B cell (primary cell): ENCODE results near the gene EIF5. TPM values are rescaled to one million over a fixed set of nuclear protein-coding genes. Genes with fewer than 3 reads are reported as not detected.

ENCODE experiments used
- ATAC-seq: fragments of 200-7000 bp; cut with Tn5 transposase; one replicate; pipeline ENCODE4 v1.10.0; 2021; ENCODE audit warnings: low read depth, mild to moderate bottlenecking, moderate number of reproducible peaks, moderate library complexity
- CTCF ChIA-PET: fragments of 350-600 bp; sonication (Branson Sonifier 250); formaldehyde crosslinking; loops from one replicate; lab custom pipeline; 2021; ENCODE audit warnings: antibody characterized with exemption, inconsistent platforms; lab: Charles Lee
- POLR2A ChIA-PET: fragments of 350-600 bp; sonication (Branson Sonifier 250); formaldehyde crosslinking; loops from one replicate; lab custom pipeline; 2021; ENCODE audit warnings: antibody characterized with exemption; lab: Charles Lee
- DNase-seq: peaks from one replicate; pipeline ENCODE4 v3.0.0; 2013
- H2AFZ ChIP-seq: 2 replicates; pipeline ENCODE4 v1.6.1; 2012; ENCODE audit warnings: mild to moderate bottlenecking, low read depth, low read length; ENCODE audit not compliant: insufficient read depth, poor library complexity, severe bottlenecking
- H3K27ac ChIP-seq, 2 donors: 1 replicate in 1 of 2; 2 replicates in 1 of 2; pipeline ENCODE4 v1.5.1; 2012 to 2013; ENCODE audit warnings: low read length in 2 of 2, mild to moderate bottlenecking in 2 of 2, moderate library complexity in 1 of 2
- H3K27me3 ChIP-seq, 4 experiments: fragments of 200-600 bp in 1 of 4; sonication (generic) in 1 of 4; replicated peaks in 1 of 4; 1 replicate in 2 of 4; 2 replicates in 2 of 4; pipeline versions ENCODE4 v1.6.1 to v1.7.0; 2013 to 2016; ENCODE audit warnings: low read length in 3 of 4, mild to moderate bottlenecking in 2 of 4, mixed read lengths in 1 of 4, moderate library complexity in 1 of 4; ENCODE audit not compliant: insufficient read depth in 4 of 4, control insufficient read depth in 3 of 4; ENCODE audit errors: control extremely low read depth in 1 of 4
- H3K36me3 ChIP-seq, 2 experiments: replicated peaks in 1 of 2; 1 replicate in 1 of 2; 2 replicates in 1 of 2; pipeline versions ENCODE4 v1.6.1 to v1.7.1; 2013; ENCODE audit warnings: low read length in 1 of 2; ENCODE audit not compliant: insufficient read depth in 2 of 2, control insufficient read depth in 1 of 2; ENCODE audit errors: control extremely low read depth in 1 of 2, extremely low read depth in 1 of 2
- H3K4me1 ChIP-seq, 2 donors: fragments of 200-600 bp in 1 of 2; sonication (generic) in 1 of 2; 1 replicate in 1 of 2; 2 replicates in 1 of 2; pipeline versions ENCODE4 v1.5.1 to v1.6.1; 2013 to 2017; ENCODE audit warnings: low read length in 2 of 2; ENCODE audit not compliant: control insufficient read depth in 2 of 2, insufficient read depth in 2 of 2
- H3K4me2 ChIP-seq: replicated peaks from 2 replicates; pipeline ENCODE3; 2012; ENCODE audit warnings: mild to moderate bottlenecking, low read depth, low read length; ENCODE audit not compliant: poor library complexity, severe bottlenecking
- H3K4me3 ChIP-seq, 5 experiments: fragments of 200-600 bp in 1 of 5; sonication (generic) in 1 of 5; 1 replicate in 3 of 5; 2 replicates in 2 of 5; pipeline versions ENCODE4 v1.5.1 to v1.7.0; 2011 to 2016; ENCODE audit warnings: low read length in 4 of 5, mild to moderate bottlenecking in 4 of 5, low read depth in 2 of 5, control low read depth in 1 of 5, moderate library complexity in 1 of 5; ENCODE audit not compliant: insufficient read depth in 1 of 5; ENCODE audit errors: control extremely low read depth in 1 of 5, extremely low read depth in 1 of 5
- H3K79me2 ChIP-seq: fragments of 200-600 bp; sonication (generic); one replicate; pipeline ENCODE4 v1.6.0; 2016; ENCODE audit warnings: low read length; ENCODE audit not compliant: control insufficient read depth, insufficient read depth
- H3K9ac ChIP-seq: fragments of 200-600 bp; sonication (generic); 2 replicates; pipeline ENCODE4 v1.6.1; 2017; ENCODE audit warnings: mild to moderate bottlenecking, low read length, moderate library complexity
- H3K9me3 ChIP-seq, 3 donors: one replicate each; pipeline versions ENCODE4 v1.6.1 to v1.7.1; 2013; ENCODE audit warnings: low read length in 2 of 3; ENCODE audit not compliant: control insufficient read depth in 2 of 3, insufficient read depth in 1 of 3; ENCODE audit errors: control extremely low read depth in 1 of 3
- H4K20me1 ChIP-seq: 2 replicates; pipeline ENCODE4 v1.6.0; 2012; ENCODE audit warnings: mild to moderate bottlenecking, low read length; ENCODE audit not compliant: insufficient read depth, control insufficient read depth, poor library complexity, severe bottlenecking
- H3K27ac Mint-ChIP-seq: one replicate; pipeline ENCODE4 v1.8.0; 2021; ENCODE audit warnings: mixed read lengths
- H3K27me3 Mint-ChIP-seq: one replicate; pipeline ENCODE4 v1.8.0; 2021; ENCODE audit warnings: mixed read lengths
- H3K4me1 Mint-ChIP-seq: one replicate; pipeline ENCODE4 v1.8.0; 2021; ENCODE audit warnings: mixed read lengths
- H3K4me3 Mint-ChIP-seq: one replicate; pipeline ENCODE4 v1.8.0; 2021; ENCODE audit warnings: mixed read lengths
- H3K9me3 Mint-ChIP-seq: one replicate; pipeline ENCODE4 v1.8.0; 2022; ENCODE audit warnings: mixed read lengths; ENCODE audit not compliant: insufficient read depth
- EZH2 ChIP-seq: IDR thresholded peaks from 2 replicates; pipeline ENCODE4 v1.6.1; 2012; ENCODE audit warnings: borderline replicate concordance, low read depth, mild to moderate bottlenecking, moderate library complexity, low read length; ENCODE audit not compliant: insufficient read depth, poor library complexity, severe bottlenecking
- WGBS: methylation state at CpG from one replicate; pipeline ENCODE4 v1.1.5; 2013; ENCODE audit warnings: missing lambda C conversion rate; ENCODE audit not compliant: insufficient coverage; 5-methylcytosine and 5-hydroxymethylcytosine counted together
- intact Hi-C: fragments of 100-400 bp; cut with micrococcal nuclease; formaldehyde crosslinking; loops from one replicate; pipeline ENCODE4 v1.10.0; 2022
- polyA plus RNA-seq: library from polyadenylated mRNA; depleted of rRNA; stranded (reverse); fragments of >200 nt; gene quantifications from 2 replicates; pipeline ENCODE4 v1.2.3, GENCODE V29; 2012
- total RNA-seq, 2 donors: library from RNA; stranded (reverse); fragments of 120-200 nt in 1 of 2; gene quantifications; 1 replicate in 1 of 2; 2 replicates in 1 of 2; pipeline versions ENCODE4 v1.2.3 to v1.2.4, GENCODE V29; 2013 to 2022
- TF ChIP-seq, protein P1 (sequence below): fragments of 200-600 bp; IDR thresholded peaks from one replicate; pipeline ENCODE4 v1.8.0; 2022; ENCODE audit warnings: antibody characterized with exemption, mild to moderate bottlenecking

EIF5 gene
- total and polyA plus RNA-seq, 2 donors (not counting 1 experiment from before 2014, with no cell fraction given) = 206 to 314 TPM

DNA sequence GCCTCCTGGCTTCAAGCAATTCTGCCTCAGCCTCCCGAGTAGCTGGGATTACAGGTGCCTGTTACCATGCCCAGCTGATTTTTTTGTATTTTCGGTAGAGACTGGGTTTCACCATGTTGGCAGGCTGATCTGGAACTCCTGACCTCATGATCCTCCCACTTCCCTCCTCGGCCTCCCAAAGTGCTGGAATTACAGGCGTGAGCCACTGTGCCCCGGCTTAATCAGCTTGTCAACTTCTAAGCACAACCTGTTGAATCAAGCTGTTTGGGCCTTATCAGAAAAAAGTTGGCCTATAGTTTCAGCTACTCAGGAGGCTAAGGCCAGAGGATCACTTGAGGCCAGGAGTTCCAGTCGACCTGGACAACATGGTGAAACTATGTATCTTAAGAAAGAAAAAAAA lies 59.0 kb downstream of the EIF5 start:
- Histone ChIP-seq H3K4me1 (peaks cover 35 to 36% of the 10 kb centered on the region in 2 donors), H3K4me3 (no peak overlapping the region), H3K4me2 (no peak overlapping the region), H3K36me3 (no peaks in the 10 kb centered on the region), H2AFZ (no peak overlapping the region), H3K27ac (no peak overlapping the region), H4K20me1 (peaks cover 89% of the 10 kb centered on the region), H3K9me3 (no peaks in the 10 kb centered on the region), H3K79me2 (peaks cover 99% of the 10 kb centered on the region), H3K27me3 (no peaks in the 10 kb centered on the region), H3K9ac (no peak overlapping the region)
- CTCF ChIA-PET = interaction anchor here (0.9 to 5.3 kb wide), 5 partner anchors 11 to 106 kb away, joined by 3 to 44 read pairs (median 4); no protein-coding TSS in a partner anchor
- 92% methylated on average over 6 of the region's 6 CpGs for WGBS
- intact Hi-C loops = loop anchor here (5.0 kb wide), 1 partner anchor 169 kb away; the partner anchor contains the start of genes BAG5 and COA8
- DNase-seq (no peak), ATAC-seq (no peak)
- Mint-ChIP-seq H3K4me3 (no peak overlapping the region), H3K9me3 (no peaks in the 10 kb centered on the region), H3K4me1 (peaks cover 67% of the 10 kb centered on the region), H3K27me3 (no peaks in the 10 kb centered on the region), H3K27ac (no peak overlapping the region)
- TF ChIP-seq EZH2 = no peak
- TF ChIP-seq, protein P1, sequence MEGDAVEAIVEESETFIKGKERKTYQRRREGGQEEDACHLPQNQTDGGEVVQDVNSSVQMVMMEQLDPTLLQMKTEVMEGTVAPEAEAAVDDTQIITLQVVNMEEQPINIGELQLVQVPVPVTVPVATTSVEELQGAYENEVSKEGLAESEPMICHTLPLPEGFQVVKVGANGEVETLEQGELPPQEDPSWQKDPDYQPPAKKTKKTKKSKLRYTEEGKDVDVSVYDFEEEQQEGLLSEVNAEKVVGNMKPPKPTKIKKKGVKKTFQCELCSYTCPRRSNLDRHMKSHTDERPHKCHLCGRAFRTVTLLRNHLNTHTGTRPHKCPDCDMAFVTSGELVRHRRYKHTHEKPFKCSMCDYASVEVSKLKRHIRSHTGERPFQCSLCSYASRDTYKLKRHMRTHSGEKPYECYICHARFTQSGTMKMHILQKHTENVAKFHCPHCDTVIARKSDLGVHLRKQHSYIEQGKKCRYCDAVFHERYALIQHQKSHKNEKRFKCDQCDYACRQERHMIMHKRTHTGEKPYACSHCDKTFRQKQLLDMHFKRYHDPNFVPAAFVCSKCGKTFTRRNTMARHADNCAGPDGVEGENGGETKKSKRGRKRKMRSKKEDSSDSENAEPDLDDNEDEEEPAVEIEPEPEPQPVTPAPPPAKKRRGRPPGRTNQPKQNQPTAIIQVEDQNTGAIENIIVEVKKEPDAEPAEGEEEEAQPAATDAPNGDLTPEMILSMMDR = no peak
- POLR2A ChIA-PET = no interaction called here
